Activated T-helper 17 cell treated with anti-CD3 and anti-CD28 coated beads, Interleukin-2, amount 50 U/mL, for 72 hours (primary cell): ENCODE results near the gene BMPER. TPM values are rescaled to one million over a fixed set of nuclear protein-coding genes. Genes with fewer than 3 reads are reported as not detected.
A peak's percentile ranks its signal among the peaks of the same experiment; 100 is the strongest.

Experiments used
- ATAC-seq: fragments of 150-1000 bp; cut with Tn5 transposase; replicated peaks from 2 replicates; pipeline ENCODE4 v1.10.0; 2021; ENCODE audit warnings: mild to moderate bottlenecking, moderate library complexity
- H3K27ac Mint-ChIP-seq: one replicate; pipeline ENCODE4 v1.8.0; 2022; ENCODE audit warnings: mixed read lengths
- H3K27me3 Mint-ChIP-seq: one replicate; pipeline ENCODE4 v1.8.0; 2022; ENCODE audit warnings: mixed read lengths
- H3K36me3 Mint-ChIP-seq: one replicate; pipeline ENCODE4 v1.8.0; 2022; ENCODE audit warnings: low read depth, mild to moderate bottlenecking, mixed read lengths
- H3K4me1 Mint-ChIP-seq: one replicate; pipeline ENCODE4 v1.8.0; 2022; ENCODE audit warnings: mixed read lengths
- H3K4me3 Mint-ChIP-seq: one replicate; pipeline ENCODE4 v1.8.0; 2022; ENCODE audit warnings: mild to moderate bottlenecking, mixed read lengths
- H3K9me3 Mint-ChIP-seq: one replicate; pipeline ENCODE4 v1.8.0; 2022; ENCODE audit warnings: mixed read lengths
- total RNA-seq, 2 donors: library from RNA; stranded (reverse); gene quantifications; one replicate each; pipeline ENCODE4 v1.2.3, GENCODE V29; 2022

Gene BMPER
- total RNA-seq = under 1 TPM in 1 of 2 donors, not detected in 1; 0.45 TPM

DNA sequence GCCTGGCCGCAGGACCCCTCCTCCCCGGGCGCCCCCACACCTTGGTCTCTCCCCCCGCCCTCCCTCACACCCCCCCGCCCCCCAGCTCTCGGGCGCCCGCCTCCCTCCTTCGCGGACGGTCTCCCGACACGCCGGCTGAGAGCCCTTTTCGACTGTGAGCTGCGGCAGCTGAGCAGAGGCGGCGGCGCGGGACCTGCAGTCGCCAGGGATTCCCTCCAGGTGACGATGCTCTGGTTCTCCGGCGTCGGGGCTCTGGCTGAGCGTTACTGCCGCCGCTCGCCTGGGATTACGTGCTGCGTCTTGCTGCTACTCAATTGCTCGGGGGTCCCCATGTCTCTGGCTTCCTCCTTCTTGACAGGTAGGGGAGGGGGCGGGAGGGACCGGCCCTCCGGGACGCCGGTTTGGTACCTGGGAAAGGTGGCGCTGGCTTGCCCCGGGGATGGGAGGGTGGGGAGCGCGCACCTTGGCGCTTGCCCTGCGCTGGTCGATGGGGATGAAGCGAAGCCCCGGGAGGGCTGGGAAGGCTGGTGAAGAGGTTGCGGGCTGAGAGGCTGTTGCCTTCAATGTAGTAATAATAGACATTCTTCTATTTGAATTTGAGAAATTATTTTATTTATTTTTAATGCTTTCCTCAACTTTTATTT lies at the start of gene BMPER:
TSS of gene BMPER (plus strand) at position 151 of the 644 bp plus-strand sequence. CDS start at position 226, 75 bp downstream.
- Mint-ChIP-seq H3K4me3 (peak within 1 kb of the TSS; percentile 64), H3K27me3 (peaks cover 58% of the 10 kb centered on the region), H3K36me3 (no peaks in the 10 kb centered on the region), H3K4me1 (peaks cover 5% of the 10 kb centered on the region), H3K9me3 (no peaks in the 10 kb centered on the region), H3K27ac (no peak within 1 kb of the TSS)
- ATAC-seq = no peak

DNA sequence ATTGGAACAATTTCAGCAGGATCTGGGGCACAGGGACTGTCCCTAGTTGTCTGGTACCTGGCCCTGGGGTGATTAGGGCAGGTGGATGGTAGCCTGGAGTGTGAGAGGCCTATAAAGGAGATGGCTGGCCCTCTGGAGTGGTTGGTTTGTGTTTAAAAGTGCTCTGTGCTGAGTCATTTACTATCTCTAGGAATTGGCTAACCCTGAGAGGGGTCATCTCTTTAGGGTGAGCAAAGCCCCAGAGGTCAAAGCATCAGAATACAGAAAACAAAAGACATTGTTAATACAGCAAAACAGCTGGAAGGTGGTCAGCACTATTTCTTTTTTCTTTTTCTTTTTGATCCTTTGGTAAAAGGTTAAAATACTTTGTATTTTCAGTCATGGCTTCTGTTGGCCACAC lies 43.4 kb upstream of the BMPER start:
- Mint-ChIP-seq H3K36me3 (no peaks in the 10 kb centered on the region), H3K27me3 (peaks cover 6% of the 10 kb centered on the region), H3K9me3 (no peaks in the 10 kb centered on the region), H3K4me3 (no peak overlapping the region), H3K27ac (no peak overlapping the region), H3K4me1 (no peaks in the 10 kb centered on the region)
- no peak for ATAC-seq

DNA sequence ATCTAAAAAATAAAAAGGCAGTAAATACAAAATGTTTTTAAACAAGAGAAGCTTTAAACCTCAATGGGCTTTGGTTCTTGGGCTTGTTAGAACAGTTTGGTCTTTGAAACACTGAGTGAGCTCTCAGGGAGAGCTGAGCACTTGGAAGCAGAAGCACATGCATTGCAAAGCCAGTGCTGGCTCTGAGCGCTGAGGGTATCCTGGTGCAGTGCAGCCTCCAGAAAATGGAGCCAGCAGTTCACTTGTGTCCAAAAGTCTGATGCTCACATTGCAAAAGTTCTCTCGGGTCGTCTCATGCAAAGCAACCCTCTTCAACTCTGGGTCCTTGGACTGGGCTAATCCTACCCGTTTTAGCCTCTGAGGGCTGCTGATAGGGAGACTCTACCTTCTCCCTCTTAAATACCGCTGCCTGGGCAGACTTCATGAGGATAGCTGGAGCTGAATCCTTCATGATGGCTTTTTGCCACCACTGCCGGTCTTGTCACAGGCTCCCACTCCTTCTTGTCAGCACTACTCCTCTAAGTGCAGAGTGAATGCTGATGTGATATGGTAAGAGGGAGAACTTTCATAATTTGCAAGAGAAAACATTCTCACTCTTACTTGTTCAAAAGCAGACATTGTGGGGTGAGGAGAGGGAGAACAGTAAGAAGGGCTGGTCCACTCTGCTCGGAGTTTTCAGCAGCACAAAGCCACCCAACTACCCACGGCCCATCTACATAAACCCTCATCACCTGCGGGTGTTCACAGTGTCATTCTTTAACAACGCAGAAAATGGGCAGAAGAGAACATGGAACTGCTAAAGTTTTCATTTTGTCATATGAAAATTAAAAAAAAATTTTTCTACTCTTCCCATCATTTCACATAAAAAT lies 42.2 kb upstream of the BMPER start:
- H3K36me3 Mint-ChIP-seq = no peaks in the 10 kb centered on the region
- H3K4me3 Mint-ChIP-seq = no peak overlapping the region
- peaks cover 3% of the 10 kb centered on the region for H3K27me3 Mint-ChIP-seq
- ATAC-seq = no peak
- H3K4me1 Mint-ChIP-seq = no peaks in the 10 kb centered on the region
- H3K27ac Mint-ChIP-seq = no peak overlapping the region
- no peaks in the 10 kb centered on the region for H3K9me3 Mint-ChIP-seq

DNA sequence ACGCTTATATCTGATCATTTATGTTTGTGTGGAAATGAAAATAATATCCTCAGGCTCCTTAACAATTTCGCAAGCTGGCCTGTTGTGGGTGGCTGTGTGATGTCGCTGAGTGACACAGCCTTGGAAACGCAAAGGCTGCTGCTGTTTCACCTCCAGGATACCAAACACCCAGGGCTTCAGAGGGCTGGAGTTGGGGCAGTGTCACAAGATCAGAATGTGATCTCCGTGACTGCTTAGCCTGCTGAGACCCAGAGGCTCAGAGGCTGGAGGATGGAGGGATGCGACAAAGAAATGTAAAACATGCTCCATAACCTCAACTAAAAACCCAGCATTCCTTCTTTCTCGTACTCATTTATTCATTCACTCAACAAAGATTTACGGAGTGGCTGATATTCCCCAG lies 37.2 kb upstream of the BMPER start:
- H3K4me1 Mint-ChIP-seq = no peaks in the 10 kb centered on the region
- H3K27ac Mint-ChIP-seq = no peak overlapping the region
- no peaks in the 10 kb centered on the region for H3K36me3 Mint-ChIP-seq
- H3K4me3 Mint-ChIP-seq = no peak overlapping the region
- H3K9me3 Mint-ChIP-seq = no peaks in the 10 kb centered on the region
- no peaks in the 10 kb centered on the region for H3K27me3 Mint-ChIP-seq
- no peak for ATAC-seq

DNA sequence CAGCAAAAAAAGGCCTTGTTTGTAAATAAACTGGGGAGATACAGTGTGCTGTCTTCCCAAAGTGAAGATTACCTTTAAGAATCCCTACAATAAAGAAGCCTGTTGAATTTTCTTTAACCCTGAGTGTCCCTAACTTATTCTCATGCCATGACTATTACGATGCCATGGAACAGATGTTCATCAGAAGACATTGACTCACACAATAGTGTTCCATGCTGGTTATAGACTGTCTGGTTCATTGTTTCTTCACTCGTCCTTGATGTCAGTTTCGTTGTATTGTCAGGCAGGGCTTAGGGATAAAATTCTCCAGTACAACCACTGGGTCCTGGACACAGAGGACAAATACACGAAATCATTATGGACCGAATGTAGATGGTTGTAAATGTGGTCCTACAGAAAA lies 36.2 kb upstream of the BMPER start:
- no peaks in the 10 kb centered on the region for H3K4me1 Mint-ChIP-seq
- no peaks in the 10 kb centered on the region for H3K36me3 Mint-ChIP-seq
- no peak overlapping the region for H3K27ac Mint-ChIP-seq
- no peak overlapping the region for H3K4me3 Mint-ChIP-seq
- no peaks in the 10 kb centered on the region for H3K9me3 Mint-ChIP-seq
- no peaks in the 10 kb centered on the region for H3K27me3 Mint-ChIP-seq
- no peak for ATAC-seq

DNA sequence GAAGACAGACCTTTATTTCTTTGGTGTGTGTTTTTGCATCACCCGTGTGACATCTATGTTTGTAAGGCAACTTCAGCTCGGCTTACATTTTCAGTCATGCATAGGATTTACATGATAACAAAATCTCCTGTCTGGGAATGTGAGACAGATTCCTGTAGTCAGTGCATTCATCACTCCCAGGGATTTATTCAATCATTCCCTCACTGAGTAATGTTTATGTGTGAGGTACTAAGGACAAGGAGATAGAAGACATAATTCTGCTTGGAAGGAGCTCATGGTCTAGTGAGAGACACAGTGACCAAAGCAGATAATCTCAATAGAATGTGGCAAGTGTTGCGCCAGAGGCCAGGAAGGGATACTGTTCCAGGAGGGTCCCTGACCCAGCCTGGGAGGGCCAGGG lies 35.2 kb upstream of the BMPER start:
- no peak overlapping the region for H3K27ac Mint-ChIP-seq
- H3K9me3 Mint-ChIP-seq = no peaks in the 10 kb centered on the region
- no peaks in the 10 kb centered on the region for H3K27me3 Mint-ChIP-seq
- H3K4me3 Mint-ChIP-seq = no peak overlapping the region
- no peaks in the 10 kb centered on the region for H3K4me1 Mint-ChIP-seq
- no peaks in the 10 kb centered on the region for H3K36me3 Mint-ChIP-seq
- no peak for ATAC-seq

DNA sequence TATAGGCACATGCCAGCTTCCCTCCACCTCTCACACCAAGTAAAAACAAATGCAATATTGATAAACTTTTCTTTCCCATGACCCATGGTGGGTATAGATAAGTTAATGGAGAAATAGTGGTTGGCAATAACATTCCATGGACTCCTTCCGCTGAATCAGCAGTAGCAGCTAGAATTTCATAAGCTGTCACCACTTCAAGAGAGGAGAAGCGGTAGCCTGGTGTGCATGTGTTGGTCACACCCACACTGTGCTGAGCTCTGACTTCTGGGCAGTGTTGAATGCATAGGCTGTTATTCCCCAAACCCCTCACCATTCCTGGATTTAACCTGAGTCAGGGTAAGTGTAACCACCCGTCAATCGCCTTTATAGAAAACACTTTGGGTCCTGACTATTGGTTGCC lies 32.5 kb upstream of the BMPER start:
- Mint-ChIP-seq H3K36me3 (no peaks in the 10 kb centered on the region), H3K4me1 (no peaks in the 10 kb centered on the region), H3K27me3 (no peaks in the 10 kb centered on the region), H3K9me3 (no peaks in the 10 kb centered on the region), H3K27ac (no peak overlapping the region), H3K4me3 (no peak overlapping the region)
- no peak for ATAC-seq

DNA sequence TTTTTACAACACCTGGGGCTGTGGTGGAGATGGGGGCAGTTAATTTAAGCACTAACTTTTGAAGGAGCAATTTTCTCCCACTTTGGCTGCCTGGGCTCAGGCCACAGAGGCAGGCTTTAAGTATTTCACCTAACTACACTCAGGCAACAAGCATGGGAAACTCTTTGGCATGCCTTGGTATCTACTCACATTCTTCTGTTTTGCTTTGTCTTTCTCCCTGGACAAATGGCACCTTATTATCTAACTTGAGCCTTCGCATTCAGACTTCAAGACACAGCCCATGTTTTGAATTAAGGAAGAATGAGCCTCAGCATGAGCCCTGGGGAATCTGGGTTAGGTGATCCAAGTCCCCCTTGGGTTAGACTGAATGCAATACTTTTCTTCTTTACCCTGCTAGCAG lies 31.8 kb upstream of the BMPER start:
- no peak for ATAC-seq
- H3K4me1 Mint-ChIP-seq = no peaks in the 10 kb centered on the region
- H3K9me3 Mint-ChIP-seq = no peaks in the 10 kb centered on the region
- no peaks in the 10 kb centered on the region for H3K36me3 Mint-ChIP-seq
- H3K27ac Mint-ChIP-seq = no peak overlapping the region
- no peaks in the 10 kb centered on the region for H3K27me3 Mint-ChIP-seq
- H3K4me3 Mint-ChIP-seq = no peak overlapping the region

DNA sequence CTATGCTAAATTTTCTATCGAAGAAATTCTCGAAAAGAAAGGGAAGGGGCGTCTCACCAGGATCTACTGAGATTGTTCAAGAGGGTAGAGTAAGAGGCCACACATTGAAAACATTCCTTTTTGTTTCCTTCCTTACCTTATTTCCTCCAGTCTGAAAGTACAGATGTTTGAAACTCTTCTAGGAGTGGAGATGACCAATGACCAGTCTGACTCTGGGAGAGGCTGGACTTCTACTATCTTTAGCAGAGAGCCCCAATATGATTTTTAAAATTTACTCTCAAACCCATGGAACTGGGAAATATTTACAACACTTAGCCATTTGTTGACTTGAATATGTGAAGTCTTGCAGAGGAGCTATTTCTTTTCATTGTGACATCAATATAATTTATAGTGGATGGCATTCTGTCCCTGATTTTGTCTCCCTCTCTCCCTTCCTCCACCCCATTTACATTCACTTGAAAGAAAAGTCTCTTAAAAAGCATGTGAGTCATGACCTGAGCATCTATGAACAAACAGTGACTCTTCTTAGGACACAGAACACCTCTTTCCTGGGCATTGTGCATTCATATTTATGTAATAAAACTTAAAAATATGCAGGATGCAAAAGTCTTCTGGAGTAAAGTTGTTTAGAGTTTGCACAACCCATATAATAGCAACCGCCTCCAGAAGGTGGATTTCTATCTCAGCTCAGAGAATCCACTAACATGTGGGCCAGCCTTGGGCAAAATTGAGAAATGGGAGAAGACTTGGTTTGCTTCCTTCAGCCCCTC lies 31.2 kb upstream of the BMPER start:
- no peak overlapping the region for H3K27ac Mint-ChIP-seq
- no peaks in the 10 kb centered on the region for H3K9me3 Mint-ChIP-seq
- H3K4me1 Mint-ChIP-seq = no peaks in the 10 kb centered on the region
- no peak overlapping the region for H3K4me3 Mint-ChIP-seq
- no peak for ATAC-seq
- H3K36me3 Mint-ChIP-seq = no peaks in the 10 kb centered on the region
- no peaks in the 10 kb centered on the region for H3K27me3 Mint-ChIP-seq

DNA sequence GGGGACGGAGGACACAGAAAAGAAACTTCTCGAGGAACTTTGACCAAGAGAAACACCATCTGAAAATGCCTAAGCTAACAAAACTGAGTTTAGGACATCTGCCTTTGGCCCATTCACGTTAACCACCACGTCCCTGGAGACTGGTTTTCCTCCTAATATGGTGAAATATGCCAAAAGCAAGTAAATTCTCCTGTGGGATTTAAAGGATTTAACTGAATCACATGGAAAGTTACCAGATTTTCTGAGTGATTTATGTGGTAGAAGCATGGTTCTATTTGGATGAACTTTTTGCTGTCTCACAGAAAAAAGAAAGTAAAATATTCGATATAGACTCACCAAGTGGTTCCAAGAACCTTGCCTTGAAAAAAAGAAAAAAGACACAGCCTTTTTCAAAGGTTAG lies 30.4 kb upstream of the BMPER start:
- H3K4me3 Mint-ChIP-seq = no peak overlapping the region
- ATAC-seq = no peak
- H3K9me3 Mint-ChIP-seq = no peaks in the 10 kb centered on the region
- no peaks in the 10 kb centered on the region for H3K27me3 Mint-ChIP-seq
- no peaks in the 10 kb centered on the region for H3K4me1 Mint-ChIP-seq
- H3K36me3 Mint-ChIP-seq = no peaks in the 10 kb centered on the region
- H3K27ac Mint-ChIP-seq = no peak overlapping the region

DNA sequence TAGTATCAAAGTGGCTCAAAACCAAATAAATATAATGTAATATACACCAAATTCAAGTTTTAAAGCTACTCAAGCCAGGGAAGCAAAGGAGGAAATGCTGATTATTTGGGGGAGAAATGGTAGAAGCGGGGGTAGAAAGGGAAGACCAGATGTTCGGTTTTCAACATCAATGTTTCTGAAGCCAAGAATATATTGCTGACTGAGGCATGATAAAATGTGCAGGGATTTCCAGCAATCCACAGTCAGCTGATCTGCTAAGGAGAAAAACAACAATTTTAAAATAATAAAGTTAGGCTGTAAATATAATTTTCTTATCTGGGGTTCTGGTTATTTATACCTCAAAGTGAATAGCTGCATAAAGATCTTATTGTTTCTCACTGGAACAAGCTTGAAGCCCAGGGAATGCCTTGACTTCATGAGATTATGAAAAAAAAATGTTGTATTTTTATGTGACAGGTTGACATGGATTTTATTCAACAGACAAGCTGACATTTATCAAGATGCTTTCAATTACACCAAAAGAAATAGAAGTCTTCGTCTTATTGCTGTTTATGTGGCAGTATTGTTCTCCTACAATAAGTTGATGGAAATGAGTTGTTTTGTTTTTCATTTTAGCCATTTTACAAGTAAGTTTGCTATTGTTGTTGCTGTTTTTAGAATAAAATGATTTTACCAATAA lies 28.6 kb upstream of the BMPER start:
- H3K4me1 Mint-ChIP-seq = no peaks in the 10 kb centered on the region
- no peaks in the 10 kb centered on the region for H3K9me3 Mint-ChIP-seq
- H3K4me3 Mint-ChIP-seq = no peak overlapping the region
- no peak for ATAC-seq
- peaks cover 3% of the 10 kb centered on the region for H3K27me3 Mint-ChIP-seq
- H3K27ac Mint-ChIP-seq = no peak overlapping the region
- H3K36me3 Mint-ChIP-seq = no peaks in the 10 kb centered on the region

DNA sequence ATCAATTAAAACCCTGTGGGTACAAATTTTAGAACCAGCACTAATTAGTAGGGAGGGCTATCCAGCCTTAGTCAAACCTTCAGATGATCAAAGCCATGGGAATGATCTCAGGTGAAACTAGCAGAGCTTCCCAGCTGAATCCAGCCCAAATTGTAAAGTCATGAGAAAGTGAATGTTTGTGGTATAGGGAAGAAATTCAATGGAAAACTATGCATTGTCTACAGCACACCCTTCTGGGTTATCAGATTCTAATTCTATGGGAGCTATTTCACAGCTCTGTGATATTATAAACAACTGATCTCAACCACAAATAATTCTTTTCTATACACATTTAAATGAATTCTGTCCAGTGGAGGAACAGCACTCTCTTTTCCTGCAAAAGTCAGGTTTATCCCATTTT lies 24.6 kb upstream of the BMPER start:
- Mint-ChIP-seq H3K27ac (no peak overlapping the region), H3K36me3 (no peaks in the 10 kb centered on the region), H3K4me1 (no peaks in the 10 kb centered on the region), H3K27me3 (peaks cover 3% of the 10 kb centered on the region), H3K4me3 (no peak overlapping the region), H3K9me3 (no peaks in the 10 kb centered on the region)
- no peak for ATAC-seq

DNA sequence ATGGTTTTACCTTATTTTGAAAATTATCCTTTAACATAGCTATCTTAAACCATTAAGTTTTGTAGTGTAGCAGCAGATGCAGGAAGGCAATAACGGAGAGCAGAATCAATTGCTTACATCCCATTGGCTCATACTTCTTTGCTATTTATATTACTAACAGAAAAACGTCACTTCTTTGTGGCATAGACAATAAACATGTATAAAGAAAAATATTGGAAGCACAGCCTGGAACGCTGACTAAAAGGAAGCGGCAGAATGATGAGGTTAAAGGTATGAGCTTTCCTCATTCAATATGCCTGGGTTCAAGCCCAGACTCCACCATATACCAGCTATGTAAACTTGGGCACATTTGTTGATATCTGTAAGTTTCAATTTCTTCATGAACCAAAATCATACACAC lies 24.0 kb upstream of the BMPER start:
- Mint-ChIP-seq H3K9me3 (no peaks in the 10 kb centered on the region), H3K4me1 (no peaks in the 10 kb centered on the region), H3K36me3 (no peaks in the 10 kb centered on the region), H3K4me3 (no peak overlapping the region), H3K27ac (no peak overlapping the region), H3K27me3 (peaks cover 3% of the 10 kb centered on the region)
- ATAC-seq = no peak

DNA sequence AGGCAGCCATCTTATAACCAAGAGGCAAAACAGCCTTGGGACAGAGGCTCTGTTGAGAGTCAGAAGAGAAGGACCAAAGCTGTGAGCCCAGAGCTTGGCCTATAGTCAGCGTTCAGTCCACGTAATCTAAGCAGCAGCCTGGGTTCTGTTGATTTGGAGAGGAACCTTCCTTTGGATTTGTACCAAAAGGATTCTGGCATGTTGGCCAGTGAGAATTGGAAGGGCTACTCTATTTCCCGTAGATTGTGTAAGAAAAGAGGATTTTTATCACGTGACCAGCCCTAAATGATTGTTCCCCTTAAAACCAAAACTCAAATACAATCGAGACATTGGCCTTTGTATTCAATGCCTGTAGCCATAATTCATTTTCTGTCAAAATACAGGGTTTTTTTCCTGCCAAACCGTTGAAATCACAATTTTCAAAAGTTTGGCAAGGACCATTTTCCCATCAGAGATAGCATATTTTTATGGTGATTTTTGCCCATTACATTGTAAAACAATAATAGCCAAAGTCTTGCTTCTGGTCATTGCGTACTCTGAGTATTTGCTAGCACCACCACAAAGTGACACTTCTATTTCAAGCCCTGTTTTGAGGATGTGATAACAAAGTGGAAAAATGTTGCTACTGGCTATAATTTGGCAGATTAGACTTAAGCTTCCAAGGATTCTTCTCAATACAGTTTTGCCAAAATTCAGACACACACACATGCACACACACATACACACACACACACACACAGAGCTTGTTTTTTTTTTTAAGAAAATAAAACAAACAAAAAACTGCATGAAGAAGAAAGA lies 23.1 kb upstream of the BMPER start:
- H3K27ac Mint-ChIP-seq = no peak overlapping the region
- H3K4me3 Mint-ChIP-seq = no peak overlapping the region
- H3K4me1 Mint-ChIP-seq = no peaks in the 10 kb centered on the region
- H3K9me3 Mint-ChIP-seq = no peaks in the 10 kb centered on the region
- H3K36me3 Mint-ChIP-seq = no peaks in the 10 kb centered on the region
- ATAC-seq = no peak
- peaks cover 3% of the 10 kb centered on the region for H3K27me3 Mint-ChIP-seq
